Spleen (tissue), 11 donors: Measurements from ENCODE around the gene PNMA6E. TPM values are rescaled to one million over a fixed set of nuclear protein-coding genes. Genes with fewer than 3 reads are reported as not detected.

Experiments used
- DNase-seq: peaks from one replicate; pipeline ENCODE4 v3.0.0-alpha.2; 2020
- H3K27ac ChIP-seq, 8 donors: fragments of 200-600 bp; sonication (generic) in 7 of 8; 1 replicate in 4 of 8; 2 replicates in 4 of 8; pipeline versions ENCODE4 v1.5.0 to v1.8.0; 2016 to 2021; ENCODE audit warnings: inconsistent platforms in 4 of 8, mild to moderate bottlenecking in 4 of 8, moderate library complexity in 1 of 8
- H3K27me3 ChIP-seq, 7 donors: fragments of 200-600 bp; sonication (generic) in 6 of 7; replicated peaks in 1 of 7; 1 replicate in 4 of 7; 2 replicates in 3 of 7; pipeline versions ENCODE4 v1.5.0 to v1.8.0; 2016 to 2021; ENCODE audit warnings: inconsistent platforms in 3 of 7, mild to moderate bottlenecking in 1 of 7
- H3K36me3 ChIP-seq, 6 donors: fragments of 200-600 bp; sonication (generic) in 5 of 6; 1 replicate in 4 of 6; 2 replicates in 2 of 6; pipeline versions ENCODE4 v1.5.0 to v1.8.0; 2016 to 2021; ENCODE audit warnings: inconsistent platforms in 2 of 6
- H3K4me1 ChIP-seq, 6 donors: fragments of 200-600 bp; sonication (generic) in 5 of 6; 1 replicate in 3 of 6; 2 replicates in 3 of 6; pipeline versions ENCODE4 v1.5.0 to v1.8.0; 2016 to 2021; ENCODE audit warnings: inconsistent platforms in 3 of 6
- H3K4me3 ChIP-seq, 8 donors: fragments of 200-600 bp; sonication (generic) in 7 of 8; 1 replicate in 4 of 8; 2 replicates in 4 of 8; pipeline versions ENCODE4 v1.5.0 to v1.8.0; 2016 to 2021; ENCODE audit warnings: inconsistent platforms in 4 of 8, mild to moderate bottlenecking in 4 of 8, moderate library complexity in 2 of 8
- H3K9me3 ChIP-seq, 8 donors: fragments of 200-600 bp; sonication (generic) in 7 of 8; 1 replicate in 4 of 8; 2 replicates in 4 of 8; pipeline versions ENCODE4 v1.5.0 to v1.8.0; 2016 to 2021; ENCODE audit warnings: inconsistent platforms in 4 of 8
- CTCF ChIP-seq, 11 experiments: fragments of 200-600 bp in 7 of 11; fragments of 450-650 bp in 4 of 11; sonication (generic) in 4 of 11; IDR thresholded peaks in 8 of 11; conservative IDR thresholded peaks in 3 of 11; 1 replicate in 7 of 11; 2 replicates in 4 of 11; pipeline versions ENCODE4 v1.4.0 to v1.8.0; 2016 to 2021; ENCODE audit warnings: antibody characterized with exemption in 11 of 11, inconsistent platforms in 4 of 11, mild to moderate bottlenecking in 1 of 11
- POLR2A ChIP-seq, 3 donors: fragments of 450-650 bp; IDR thresholded peaks; one replicate each; pipeline ENCODE4 v1.5.1; 2017; ENCODE audit warnings: antibody characterized with exemption in 3 of 3, mild to moderate bottlenecking in 1 of 3
- POLR2AphosphoS5 ChIP-seq, 3 donors: sonication (generic); formaldehyde crosslinking; IDR thresholded peaks; one replicate each; pipeline ENCODE4 v1.5.1; 2017; ENCODE audit warnings: antibody characterized with exemption in 3 of 3
- WGBS, 5 donors: extraction: QIAGEN DNeasy Blood & Tissue Kit in 3 of 5; methylation state at CpG; one replicate each; pipeline versions ENCODE4 v1.1.5 to v1.1.7; 2013 to 2018; 5-methylcytosine and 5-hydroxymethylcytosine counted together
- intact Hi-C: fragments of 100-400 bp; cut with DNase I; formaldehyde crosslinking; loops from one replicate; pipeline ENCODE4 v1.15.0; 2023; ENCODE audit warnings: low total_unique reads
- polyA plus RNA-seq, 3 donors: library from polyadenylated mRNA; stranded (reverse); fragments of 200-250 nt; gene quantifications; one replicate each; pipeline ENCODE4 v1.2.1, GENCODE V29; 2013
- total RNA-seq, 7 donors: library from RNA; depleted of rRNA in 3 of 7; stranded (reverse); fragments of >200 nt in 3 of 7; fragmentation: NEBNext Ultra II Directional in 4 of 7; extraction: Animal tissue kit (Norgen Biotek cat#: 25700) in 4 of 7; gene quantifications; one replicate each; pipeline versions ENCODE4 v1.1.0 to v1.2.1, GENCODE V29; 2016 to 2021
- donor health status: healthy with polysubstance abuse.
- donor health status: DM: no; HTN: no; CAD: no; lungs with moderate emphysema.
- donor health status: DM: no; HTN: no; CAD: no.
- donor health status: Bipolar disorder and iron deficiency.
- donor health status: healthy.
- donor health status: DM: no; HTN: no; CAD: no.
- donor health status: DM: yes; HTN: yes; CAD: no.

PNMA6E gene
- total and polyA plus RNA-seq, 10 donors: not detected

DNA sequence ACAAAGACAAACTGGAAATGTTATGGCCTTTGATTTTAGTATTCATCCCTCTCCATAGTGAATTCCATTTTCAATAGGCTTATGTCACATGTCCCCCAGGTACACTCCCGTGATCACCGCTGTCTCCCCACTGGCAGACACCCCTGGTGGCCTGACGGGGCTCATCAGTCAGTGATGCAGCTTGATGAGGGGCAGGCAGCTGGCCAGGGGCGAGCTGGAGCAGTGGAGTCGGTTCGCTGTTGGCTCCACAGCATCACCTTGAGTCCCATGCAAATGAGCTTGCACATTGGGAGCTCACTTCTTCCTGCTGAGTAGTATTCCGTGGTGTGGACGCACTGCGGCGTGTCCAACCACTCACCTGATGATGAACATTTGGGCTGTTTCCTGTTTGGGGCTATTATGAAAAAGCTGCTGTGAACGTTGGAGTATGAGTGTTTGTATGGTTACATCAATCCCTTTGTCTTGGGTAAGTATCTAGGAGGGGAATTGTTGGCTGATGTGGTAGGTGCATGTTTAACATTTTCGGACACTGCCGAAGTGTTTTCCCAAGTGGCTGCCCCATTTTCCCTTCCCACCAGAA, 39.5 kb upstream of the PNMA6E start:
- no peak for DNase-seq
- H3K4me3 ChIP-seq: no peak overlapping the region
- TF ChIP-seq POLR2AphosphoS5 (IDR thresholded peaks at IDR 0.05) (no peak), CTCF (IDR thresholded peaks at IDR 0.05 in 8 of 11, conservative IDR thresholded peaks at IDR 0.05 in 3 of 11) (no peak), POLR2A (IDR thresholded peaks at IDR 0.05) (no peak)
- no peak overlapping the region for H3K27ac ChIP-seq
- no peaks in the 10 kb centered on the region for H3K36me3 ChIP-seq
- 69 to 84% (median 73%) methylated on average over 10 to 13 of the region's 13 CpGs for WGBS, 5 donors
- peaks cover 0 to 6% (median 0%) of the 10 kb centered on the region in 8 donors for H3K9me3 ChIP-seq
- no peaks in the 10 kb centered on the region for H3K4me1 ChIP-seq
- peaks cover 0 to 5% (median 0%) of the 10 kb centered on the region in 7 donors for H3K27me3 ChIP-seq
- intact Hi-C loops: no loop called here

- H3K4me1 ChIP-seq: no peaks in the 10 kb centered on the region
- H3K27ac ChIP-seq: no peak overlapping the region
- no peaks in the 10 kb centered on the region for H3K36me3 ChIP-seq
- intact Hi-C loops: no loop called here
- no peak for DNase-seq
- 88 to 96% (median 95%) methylated on average over 4 of the region's 4 CpGs for WGBS, 5 donors
- TF ChIP-seq POLR2A (IDR thresholded peaks at IDR 0.05) (no peak), POLR2AphosphoS5 (IDR thresholded peaks at IDR 0.05) (no peak), CTCF (IDR thresholded peaks at IDR 0.05 in 8 of 11, conservative IDR thresholded peaks at IDR 0.05 in 3 of 11) (no peak)
- peaks cover 0 to 6% (median 0%) of the 10 kb centered on the region in 8 donors for H3K9me3 ChIP-seq
- H3K27me3 ChIP-seq: peaks cover 0 to 5% (median 0%) of the 10 kb centered on the region in 7 donors
- H3K4me3 ChIP-seq: no peak overlapping the region
Measured at GRCh38 chrX:153439977-153440376, 38.8 kb upstream of the PNMA6E start.

DNA sequence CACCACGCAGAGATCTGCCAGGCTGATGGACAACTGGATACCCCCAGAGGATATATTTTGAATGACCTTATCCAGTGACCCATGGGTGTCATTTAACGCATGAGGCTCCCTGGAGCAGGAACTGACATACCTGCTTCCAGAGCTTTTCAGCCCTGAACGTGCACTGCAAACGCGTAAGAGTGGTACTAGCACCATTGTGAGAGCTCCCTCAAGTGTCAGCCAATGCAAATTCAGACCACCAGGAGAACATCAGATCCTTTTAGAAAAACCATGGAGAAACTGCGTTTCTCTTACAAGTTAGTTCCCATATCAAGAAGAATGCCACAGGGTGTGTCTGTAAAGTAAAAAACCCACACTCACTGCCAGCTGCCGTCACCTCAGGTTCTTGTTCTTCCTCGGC, 37.4 kb upstream of the PNMA6E start:
- Histone ChIP-seq H3K27ac (no peak overlapping the region), H3K27me3 (peaks cover 0 to 9% (median 0%) of the 10 kb centered on the region in 7 donors), H3K36me3 (no peaks in the 10 kb centered on the region), H3K9me3 (peaks cover 0 to 6% (median 0%) of the 10 kb centered on the region in 8 donors), H3K4me1 (no peaks in the 10 kb centered on the region), H3K4me3 (no peak overlapping the region)
- no peak for DNase-seq
- intact Hi-C loops: no loop called here
- TF ChIP-seq POLR2AphosphoS5 (IDR thresholded peaks at IDR 0.05) (no peak), POLR2A (IDR thresholded peaks at IDR 0.05) (no peak), CTCF (IDR thresholded peaks at IDR 0.05 in 8 of 11, conservative IDR thresholded peaks at IDR 0.05 in 3 of 11) (no peak)
- WGBS, 5 donors: 25 to 55% (median 31%) methylated on average over 7 to 8 of the region's 8 CpGs

DNA sequence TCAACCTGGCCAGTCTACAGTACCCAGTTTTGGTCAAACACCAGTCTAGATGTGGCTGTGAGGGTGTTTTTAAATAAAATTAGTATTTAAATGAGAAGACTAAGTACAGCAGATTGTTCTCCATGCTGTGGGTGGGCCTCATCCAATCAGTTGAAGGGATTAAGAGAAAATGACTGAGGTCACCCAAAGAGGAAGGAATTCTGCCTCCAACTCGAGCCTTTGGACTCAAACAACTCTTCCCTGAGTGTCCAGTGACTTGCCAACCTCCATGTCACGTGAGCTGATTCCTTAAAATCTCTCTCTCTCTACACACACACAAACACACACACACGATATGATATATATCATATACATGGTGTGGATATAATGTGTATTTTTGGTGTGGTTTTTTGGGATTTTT, 34.7 kb upstream of the PNMA6E start:
- WGBS, 5 donors: 34 to 72% (median 59%) methylated on average over 3 of the region's 3 CpGs
- DNase-seq: no peak
- intact Hi-C loops: no loop called here

More for the DNA sequence above, 34.7 kb upstream of the PNMA6E start:
- Histone ChIP-seq H3K27ac (no peak overlapping the region), H3K27me3 (peaks cover 0 to 15% (median 0%) of the 10 kb centered on the region in 7 donors), H3K4me3 (no peak overlapping the region), H3K4me1 (no peaks in the 10 kb centered on the region), H3K9me3 (peaks cover 0 to 14% (median under 1%) of the 10 kb centered on the region in 8 donors), H3K36me3 (no peaks in the 10 kb centered on the region)
- TF ChIP-seq CTCF (IDR thresholded peaks at IDR 0.05 in 8 of 11, conservative IDR thresholded peaks at IDR 0.05 in 3 of 11) (no peak), POLR2A (IDR thresholded peaks at IDR 0.05) (no peak), POLR2AphosphoS5 (IDR thresholded peaks at IDR 0.05) (no peak)
